ENCODE results near the gene CWH43.
"Not testable (repeated sequence)": the region's sequence is repeated elsewhere in the genome, so short reads cannot be mapped to it uniquely, and the experiment has no call there.

The CWH43 gene

GRCh38 chr4:49110579-49110978 lies 124.5 kb downstream of the CWH43 start:
- DNase-seq; intact Hi-C loops (cut with DNase I): not testable (repeated sequence)

Measured in head of caudate nucleus (tissue), 42 donors.